HG03460 (cell line): ENCODE results near the gene BEST3.
"Not testable (repeated sequence)": the region's sequence is repeated elsewhere in the genome, so short reads cannot be mapped to it uniquely, and the experiment has no call there.

Experiments used
- ATAC-seq: cut with Tn5 transposase; IDR thresholded peaks from one replicate; pipeline ENCODE4 v1.9.1; 2021; ENCODE audit not compliant: unreplicated experiment

The BEST3 gene

DNA sequence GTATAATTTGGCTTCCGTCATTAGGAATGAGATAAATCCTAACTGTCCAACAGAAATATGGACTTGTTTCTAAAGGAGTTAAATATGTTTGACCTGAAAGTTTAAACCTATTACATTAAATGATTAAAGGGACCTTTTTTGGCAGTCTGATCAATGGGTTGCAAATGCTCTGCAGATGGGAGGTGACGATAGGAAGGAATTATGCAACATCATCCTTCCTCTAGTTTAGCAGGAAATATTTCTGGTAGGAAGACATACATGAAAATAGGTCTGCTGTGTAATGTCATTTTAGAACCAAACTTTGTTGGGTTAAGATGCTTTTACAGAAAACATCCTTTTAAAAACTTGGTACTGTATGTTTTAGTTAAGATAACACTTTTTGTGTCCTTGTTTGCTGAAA is 91.0 kb downstream of the BEST3 start:
- no peak for ATAC-seq

DNA sequence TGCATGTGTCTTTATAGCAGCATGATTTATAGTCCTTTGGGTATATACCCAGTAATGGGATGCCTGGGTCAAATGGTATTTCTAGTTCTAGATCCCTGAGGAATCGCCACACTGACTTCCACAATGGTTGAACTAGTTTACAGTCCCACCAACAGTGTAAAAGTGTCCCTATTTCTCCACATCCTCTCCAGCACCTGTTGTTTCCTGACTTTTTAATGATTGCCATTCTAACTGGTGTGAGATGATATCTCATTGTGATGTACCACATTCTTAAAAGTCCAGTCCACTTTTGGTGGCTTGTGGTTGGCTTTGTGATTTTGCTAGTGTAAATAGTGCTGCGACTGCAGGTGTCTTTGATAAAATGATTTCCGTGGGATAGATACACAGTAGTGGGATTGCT is 94.8 kb downstream of the BEST3 start:
- ATAC-seq, result not testable (repeated sequence)
